H9 (cell line): ENCODE data around the gene TPRN. TPM values are rescaled to one million over a fixed set of nuclear protein-coding genes. Genes with fewer than 3 reads are reported as not detected.

Experiments used
- DNase-seq: peaks from one replicate; pipeline ENCODE4 v3.0.0-alpha.2; 2017
- H2AFZ ChIP-seq: one replicate; pipeline ENCODE4 v1.6.1; 2013; ENCODE audit warnings: mild to moderate bottlenecking, low read length, control low read depth, moderate library complexity
- H2AK5ac ChIP-seq: 2 replicates; pipeline ENCODE4 v1.6.1; 2013; ENCODE audit warnings: low read length, control low read depth, mixed read lengths; ENCODE audit not compliant: insufficient read length
- H2BK120ac ChIP-seq: one replicate; pipeline ENCODE4 v1.6.1; 2013; ENCODE audit warnings: low read depth, mild to moderate bottlenecking, low read length, control low read depth, inconsistent platforms; ENCODE audit not compliant: poor library complexity, severe bottlenecking
- H2BK12ac ChIP-seq: 2 replicates; pipeline ENCODE4 v1.6.1; 2013; ENCODE audit warnings: low read length, control low read depth, mixed read lengths, low read depth; ENCODE audit not compliant: insufficient read length
- H2BK15ac ChIP-seq: 2 replicates; pipeline ENCODE4 v1.6.1; 2013; ENCODE audit warnings: low read depth, low read length, control low read depth
- H2BK20ac ChIP-seq: one replicate; pipeline ENCODE4 v1.6.1; 2013; ENCODE audit warnings: low read depth, mild to moderate bottlenecking, low read length, control low read depth, inconsistent platforms; ENCODE audit not compliant: poor library complexity, severe bottlenecking
- H2BK5ac ChIP-seq: 2 replicates; pipeline ENCODE4 v1.6.1; 2013; ENCODE audit warnings: low read length, control low read depth, mixed read lengths; ENCODE audit not compliant: insufficient read length
- H3K14ac ChIP-seq: 2 replicates; pipeline ENCODE4 v1.6.1; 2013; ENCODE audit warnings: low read length, control low read depth; ENCODE audit not compliant: insufficient read depth
- H3K18ac ChIP-seq: 2 replicates; pipeline ENCODE4 v1.6.1; 2013; ENCODE audit warnings: low read depth, mild to moderate bottlenecking, mixed read lengths, low read length, control low read depth; ENCODE audit not compliant: insufficient read length
- H3K23ac ChIP-seq: 2 replicates; pipeline ENCODE4 v1.6.1; 2013; ENCODE audit warnings: low read length, control low read depth, mixed read lengths, low read depth; ENCODE audit not compliant: insufficient read length
- H3K23me2 ChIP-seq: 2 replicates; pipeline ENCODE4 v1.6.1; 2013; ENCODE audit warnings: low read depth, mild to moderate bottlenecking, mixed read lengths, low read length, control low read depth; ENCODE audit not compliant: insufficient read length, poor library complexity, severe bottlenecking
- H3K27ac ChIP-seq: 2 replicates; pipeline ENCODE4 v1.5.1; 2013; ENCODE audit warnings: low read length, control low read depth, mixed read lengths, low read depth; ENCODE audit not compliant: insufficient read length
- H3K27me3 ChIP-seq: 2 replicates; pipeline ENCODE4 v1.6.1; 2013; ENCODE audit warnings: low read length, control low read depth, inconsistent platforms; ENCODE audit not compliant: insufficient read depth
- H3K4ac ChIP-seq: 2 replicates; pipeline ENCODE4 v1.6.1; 2013; ENCODE audit warnings: low read depth, mild to moderate bottlenecking, control low read depth, inconsistent platforms, low read length, moderate library complexity
- H3K4me1 ChIP-seq: 2 replicates; pipeline ENCODE4 v1.6.1; 2013; ENCODE audit warnings: low read length, control low read depth, inconsistent platforms; ENCODE audit not compliant: insufficient read depth
- H3K4me2 ChIP-seq: 2 replicates; pipeline ENCODE4 v1.6.1; 2013; ENCODE audit warnings: low read length, control low read depth, mixed read lengths; ENCODE audit not compliant: insufficient read length, insufficient read depth
- H3K56ac ChIP-seq: 2 replicates; pipeline ENCODE4 v1.6.1; 2013; ENCODE audit warnings: low read depth, mild to moderate bottlenecking, mixed read lengths, low read length, control low read depth; ENCODE audit not compliant: insufficient read length
- H3K79me1 ChIP-seq: 2 replicates; pipeline ENCODE4 v1.6.1; 2013; ENCODE audit warnings: low read depth, mild to moderate bottlenecking, moderate library complexity, low read length, control low read depth, inconsistent platforms; ENCODE audit not compliant: insufficient read depth, poor library complexity, severe bottlenecking
- H3K79me2 ChIP-seq: 2 replicates; pipeline ENCODE4 v1.6.1; 2013; ENCODE audit warnings: low read length, control low read depth, inconsistent platforms; ENCODE audit not compliant: insufficient read depth
- H3K9ac ChIP-seq: 2 replicates; pipeline ENCODE4 v1.6.1; 2013; ENCODE audit warnings: low read length, control low read depth, mixed read lengths; ENCODE audit not compliant: insufficient read length; ENCODE audit errors: extremely low read depth
- H3K9me3 ChIP-seq: one replicate; pipeline ENCODE4 v1.6.1; 2013; ENCODE audit warnings: low read depth, low read length, inconsistent platforms; ENCODE audit not compliant: control insufficient read depth
- H3T11ph ChIP-seq: one replicate; pipeline ENCODE4 v1.6.1; 2013; ENCODE audit warnings: mild to moderate bottlenecking, low read length, control low read depth, inconsistent platforms
- H4K20me1 ChIP-seq: one replicate; pipeline ENCODE4 v1.6.1; 2013; ENCODE audit not compliant: control insufficient read depth, insufficient read length, insufficient read depth
- H4K5ac ChIP-seq: 2 replicates; pipeline ENCODE4 v1.6.1; 2013; ENCODE audit warnings: low read depth, mild to moderate bottlenecking, mixed read lengths, low read length, control low read depth; ENCODE audit not compliant: insufficient read length
- H4K8ac ChIP-seq: replicated peaks from 2 replicates; pipeline ENCODE4 v1.6.1; 2013; ENCODE audit warnings: low read length, control low read depth, mixed read lengths, low read depth; ENCODE audit not compliant: insufficient read length
- H4K91ac ChIP-seq: 2 replicates; pipeline ENCODE4 v1.6.1; 2013; ENCODE audit warnings: low read depth, mild to moderate bottlenecking, moderate library complexity, mixed read lengths, low read length, control low read depth; ENCODE audit not compliant: insufficient read length
- H3K27ac Mint-ChIP-seq, 3 experiments: 2 replicates in 2 of 3; 3 replicates in 1 of 3; pipeline ENCODE4 v1.8.0; 2020 to 2021; ENCODE audit warnings: mixed read lengths in 3 of 3, mild to moderate bottlenecking in 1 of 3, moderate library complexity in 1 of 3
- H3K27me3 Mint-ChIP-seq: 2 replicates; pipeline ENCODE4 v1.8.0; 2021; ENCODE audit warnings: low read depth, mild to moderate bottlenecking, moderate library complexity, mixed read lengths
- H3K36me3 Mint-ChIP-seq, 3 experiments: 2 replicates in 2 of 3; 3 replicates in 1 of 3; pipeline ENCODE4 v1.8.0; 2020 to 2021; ENCODE audit warnings: low read depth in 3 of 3, mixed read lengths in 3 of 3; ENCODE audit not compliant: insufficient read depth in 1 of 3
- H3K4me1 Mint-ChIP-seq, 2 experiments: 2 replicates each; pipeline ENCODE4 v1.8.0; 2020; ENCODE audit warnings: mixed read lengths in 2 of 2
- H3K4me3 Mint-ChIP-seq, 2 experiments: 2 replicates in 1 of 2; 3 replicates in 1 of 2; pipeline ENCODE4 v1.8.0; 2020 to 2021; ENCODE audit warnings: mild to moderate bottlenecking in 2 of 2, mixed read lengths in 2 of 2, moderate library complexity in 1 of 2
- H3K9me3 Mint-ChIP-seq, 2 experiments: 2 replicates in 1 of 2; 3 replicates in 1 of 2; pipeline ENCODE4 v1.8.0; 2020; ENCODE audit warnings: mild to moderate bottlenecking in 2 of 2, mixed read lengths in 2 of 2, moderate library complexity in 1 of 2
- CTCF ChIP-seq: fragments of 200-600 bp; sonication (generic); conservative IDR thresholded peaks from 3 replicates; pipeline ENCODE4 v1.8.0; 2021; ENCODE audit warnings: antibody characterized with exemption, mild to moderate bottlenecking
- WGBS: extraction: QIAGEN DNeasy Blood & Tissue Kit; methylation state at CpG from one replicate; pipeline ENCODE4 v1.1.7; 2013; ENCODE audit warnings: missing lambda C conversion rate, low lambda C conversion rate, mixed read lengths; ENCODE audit not compliant: insufficient read length; ENCODE audit errors: extremely low coverage; 5-methylcytosine and 5-hydroxymethylcytosine counted together
- total RNA-seq: library from RNA; stranded (reverse); gene quantifications from 2 replicates; pipeline ENCODE4 v1.2.1, GENCODE V29; 2021

The TPRN gene
- total RNA-seq, 1 experiment from 2014 or later: 30.7 TPM

GRCh38 chr9:137179761-137180160, 20.8 kb downstream of the TPRN start:
- no peak overlapping the region for H3T11ph ChIP-seq
- H3K4me1 Mint-ChIP-seq: peaks cover 0 to 7% of the 10 kb centered on the region in 2 experiments; a peak in 3 of 4 replicates
- no peak overlapping the region for H3K56ac ChIP-seq
- H3K14ac ChIP-seq: no peak overlapping the region
- H3K27me3 Mint-ChIP-seq: peaks cover 17% of the 10 kb centered on the region
- H3K79me2 ChIP-seq: no peaks in the 10 kb centered on the region
- no peak overlapping the region for H3K27ac ChIP-seq
- H2BK5ac ChIP-seq: no peak overlapping the region
- H2BK20ac ChIP-seq: no peak overlapping the region
- no peaks in the 10 kb centered on the region for H3K4me1 ChIP-seq
- peaks cover 5 to 39% (median 33%) of the 10 kb centered on the region in 3 experiments; a peak in 6 of 7 replicates for H3K36me3 Mint-ChIP-seq
- no peak for DNase-seq
- H3K4me3 Mint-ChIP-seq: no peak overlapping the region
- WGBS: no CpG with 5 or more reads among the region's 17 CpGs
- no peak overlapping the region for H3K18ac ChIP-seq
- H3K23ac ChIP-seq: no peak overlapping the region
- no peak overlapping the region for H2AK5ac ChIP-seq
- no peak for TF ChIP-seq CTCF
- no peaks in the 10 kb centered on the region for H3K27me3 ChIP-seq
- no peak overlapping the region for H4K91ac ChIP-seq
- no peak overlapping the region for H4K5ac ChIP-seq
- H2BK120ac ChIP-seq: no peak overlapping the region
- H4K8ac ChIP-seq: no peak overlapping the region
- H2AFZ ChIP-seq: no peak overlapping the region
- H4K20me1 ChIP-seq: peaks cover 2% of the 10 kb centered on the region
- no peak overlapping the region for H3K4me2 ChIP-seq
- H3K79me1 ChIP-seq: no peaks in the 10 kb centered on the region
- no peak overlapping the region for H2BK15ac ChIP-seq
- no peak overlapping the region for H3K27ac Mint-ChIP-seq
- H3K9ac ChIP-seq: no peak overlapping the region
- H2BK12ac ChIP-seq: no peak overlapping the region
- no peaks in the 10 kb centered on the region for H3K23me2 ChIP-seq
- no peak overlapping the region for H3K4ac ChIP-seq
- H3K9me3 ChIP-seq: no peaks in the 10 kb centered on the region
- no peaks in the 10 kb centered on the region for H3K9me3 Mint-ChIP-seq
